Measurements from ENCODE around the gene STK32C. TPM values are rescaled to one million over a fixed set of nuclear protein-coding genes. Genes with fewer than 3 reads are reported as not detected.
"Not testable (repeated sequence)": the region's sequence is repeated elsewhere in the genome, so short reads cannot be mapped to it uniquely, and the experiment has no call there.

Gene STK32C
- polyA plus RNA-seq, 2 of the 4 experiments (the other 2 are of a cell fraction) = 29.9 to 43.6 TPM

GRCh38 chr10:132219486-132219885 lies 88.3 kb downstream of the STK32C start:
- WGBS (ENCODE audit: missing lambda C conversion rate) = 93% methylated on average over 3 of the region's 7 CpGs
- H3K4me1 ChIP-seq = peaks cover 6% of the 10 kb centered on the region; the same call in 2 of the 3 replicates
- no peak for ATAC-seq
- H3K4me2 ChIP-seq = no peak overlapping the region
- H3K4me3 ChIP-seq = no peak overlapping the region
- TF ChIP-seq CBX2 (IDR thresholded peaks at IDR 0.05; ENCODE audit: borderline replicate concordance, low read depth) (no peak), CTCF (IDR thresholded peaks at IDR 0.05) (0 out of 3 replicates have a peak, but pooled peaks have one; percentile 7)
- H3K9me3 ChIP-seq = peaks cover 26% of the 10 kb centered on the region
- ChIA-PET CTCF (interaction anchor here (0.9 to 2.3 kb wide), 4 partner anchors 88 to 233 kb away, joined by 3 to 11 read pairs (median 4); partner anchors contain the start of gene STK32C), POLR2A (no interaction called here)
- no peak for DNase-seq (ENCODE audit: low read depth in 1 of 2, low spot score in 1 of 2)
- FAIRE-seq = no peak
- no peak overlapping the region for H3K27ac ChIP-seq

GRCh38 chr10:132216441-132216840 lies 91.3 kb downstream of the STK32C start:
- H3K4me1 ChIP-seq; H3K4me2 ChIP-seq; H3K27ac ChIP-seq; FAIRE-seq; POLR2A ChIA-PET; DNase-seq (ENCODE audit: low read depth in 1 of 2, low spot score in 1 of 2); H3K4me3 ChIP-seq; ATAC-seq: not testable (repeated sequence)
- TF ChIP-seq ZFP36 (IDR thresholded peaks at IDR 0.05; ENCODE audit: borderline replicate concordance, partially characterized antibody) = peak; percentile 19
- peaks cover 33% of the 10 kb centered on the region for H3K9me3 ChIP-seq
- CTCF ChIA-PET = interaction anchor here (0.7 to 1.8 kb wide), 3 partner anchors 8 to 137 kb away, joined by 3 to 5 read pairs (median 4); no protein-coding TSS in a partner anchor
- 93% methylated on average over 3 of the region's 3 CpGs for WGBS (ENCODE audit: missing lambda C conversion rate)

- ChIA-PET CTCF (interaction anchor here (0.6 to 1.2 kb wide), 4 partner anchors 9 to 153 kb away, joined by 3 to 4 read pairs (median 4); no protein-coding TSS in a partner anchor), POLR2A (no interaction called here)
- Histone ChIP-seq H3K4me2 (no peak overlapping the region), H3K9me3 (peaks cover 33% of the 10 kb centered on the region), H3K4me1 (no peaks in the 10 kb centered on the region), H3K27ac (no peak overlapping the region), H3K4me3 (no peak overlapping the region)
- WGBS (ENCODE audit: missing lambda C conversion rate) = 50% methylated on average over 4 of the region's 4 CpGs
- ATAC-seq (no peak), FAIRE-seq (no peak), DNase-seq (ENCODE audit: low read depth in 1 of 2, low spot score in 1 of 2) (no peak)
- no peak for TF ChIP-seq BCL3 (IDR thresholded peaks at IDR 0.05)
- TF ChIP-seq KDM5A (IDR thresholded peaks at IDR 0.05) = no peak
- no peak for TF ChIP-seq HEYL (CRISPR knock-in tag; IDR thresholded peaks at IDR 0.05)
- TF ChIP-seq HMGXB4 (CRISPR knock-in tag; IDR thresholded peaks at IDR 0.05; ENCODE audit: borderline replicate concordance) = no peak
- TF ChIP-seq NR3C1 (IDR thresholded peaks at IDR 0.05) = no peak
- TF ChIP-seq FOSB (CRISPR knock-in tag; IDR thresholded peaks at IDR 0.05) = no peak
- no peak for TF ChIP-seq ZC3H11A (IDR thresholded peaks at IDR 0.05)
Measured at GRCh38 chr10:132213917-132214316, 93.8 kb downstream of the STK32C start.

- POLR2A ChIA-PET = no interaction called here
- no peak for FAIRE-seq
- 89% methylated on average over 9 of the region's 9 CpGs for WGBS (ENCODE audit: missing lambda C conversion rate)
- TF ChIP-seq CEBPB (IDR thresholded peaks at IDR 0.05) (no peak), MYC (IDR thresholded peaks at IDR 0.05; ENCODE audit: borderline replicate concordance, low read length) (no peak), ZFP36 (IDR thresholded peaks at IDR 0.05; ENCODE audit: borderline replicate concordance, partially characterized antibody) (no peak), KDM5A (IDR thresholded peaks at IDR 0.05) (no peak), SREBF2 (IDR thresholded peaks at IDR 0.05) (no peak), E2F6 (IDR thresholded peaks at IDR 0.05; ENCODE audit: borderline replicate concordance, low read depth) (no peak), BHLHE40 (IDR thresholded peaks at IDR 0.05; ENCODE audit: low read depth, low read length) (no peak), ATOH8 (CRISPR knock-in tag; IDR thresholded peaks at IDR 0.05; ENCODE audit: low read depth) (no peak), KDM1A (IDR thresholded peaks at IDR 0.05; ENCODE audit: low read depth) (no peak), GATA3 (IDR thresholded peaks at IDR 0.05; ENCODE audit: borderline replicate concordance) (no peak), FOXS1 (CRISPR knock-in tag; IDR thresholded peaks at IDR 0.05) (no peak), NR3C1 (IDR thresholded peaks at IDR 0.05) (no peak), POLR2AphosphoS2 (conservative IDR thresholded peaks at IDR 0.05; ENCODE audit: low read length) (no peak), EHF (CRISPR knock-in tag; IDR thresholded peaks at IDR 0.05) (no peak), RAD21 (conservative IDR thresholded peaks at IDR 0.05 in 1 of 2, IDR thresholded peaks at IDR 0.05 in 1 of 2) (no peak), RNF2 (IDR thresholded peaks at IDR 0.05; ENCODE audit: borderline replicate concordance, low read depth) (no peak), SMC3 (IDR thresholded peaks at IDR 0.05) (no peak), EP300 (IDR thresholded peaks at IDR 0.05) (no peak)
Measured at GRCh38 chr10:132212816-132213215, 94.9 kb downstream of the STK32C start.

More at GRCh38 chr10:132212816-132213215, 94.9 kb downstream of the STK32C start:
- H3K4me3 ChIP-seq = no peak overlapping the region
- H3K4me2 ChIP-seq = no peak overlapping the region
- H3K27ac ChIP-seq = no peak overlapping the region
- H3K9me3 ChIP-seq = peaks cover 27% of the 10 kb centered on the region
- H3K4me1 ChIP-seq = no peaks in the 10 kb centered on the region
- DNase-seq (ENCODE audit: low read depth in 1 of 2, low spot score in 1 of 2) (no peak), ATAC-seq (no peak)
- CTCF ChIA-PET = interaction anchor here (1.1 to 1.6 kb wide), 5 partner anchors 10 to 143 kb away, joined by 3 to 5 read pairs (median 4); no protein-coding TSS in a partner anchor

All from A549 (cell line).